ENCODE measurements around the gene TTLL5.

Gene TTLL5

GRCh38 chr14:75742867-75743266, 81.8 kb downstream of the TTLL5 start:
- DNase-seq (ENCODE audit: low read depth) = no peak

DNA sequence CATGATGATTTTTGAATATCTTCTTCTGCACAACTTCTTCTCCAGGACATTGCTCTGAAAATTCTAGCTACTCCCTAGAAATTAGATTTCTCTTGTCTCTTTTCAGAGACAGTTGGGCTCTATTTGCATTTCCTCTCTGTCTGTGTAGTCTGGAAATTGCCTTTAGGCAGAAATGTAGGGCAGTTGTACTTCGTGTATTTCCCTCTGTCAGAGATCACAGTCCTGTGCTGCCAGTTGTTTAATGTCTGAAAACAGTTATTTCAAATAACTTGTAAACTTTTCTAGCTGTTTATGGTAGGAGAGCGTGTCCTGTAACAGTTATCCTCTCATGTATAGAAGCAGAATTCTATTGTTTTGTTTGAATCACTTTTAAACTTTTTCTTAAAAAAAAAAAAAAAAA, 86.9 kb downstream of the TTLL5 start:
- no peak for DNase-seq (ENCODE audit: low read depth)

GRCh38 chr14:75748336-75748735, 87.3 kb downstream of the TTLL5 start:
- DNase-seq (ENCODE audit: low read depth) = no peak

DNA sequence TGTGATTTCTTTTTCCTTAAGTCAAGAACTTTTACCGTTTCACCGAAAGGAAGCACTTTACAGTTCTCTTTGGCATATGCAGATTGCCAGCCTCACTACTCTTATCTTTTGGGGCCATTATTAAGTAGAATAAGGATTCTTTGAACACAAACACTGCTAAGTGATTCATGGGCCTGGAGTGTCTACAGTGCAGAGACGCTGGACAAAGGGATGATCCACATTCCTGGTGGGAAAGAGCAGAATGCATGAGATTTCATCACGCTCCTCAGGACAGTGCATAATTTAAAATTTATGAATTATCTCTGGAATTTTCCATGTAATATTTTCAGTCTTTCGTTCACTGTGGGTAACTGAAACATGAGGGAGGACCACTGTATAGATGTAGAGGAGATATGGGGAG, 90.2 kb downstream of the TTLL5 start:
- DNase-seq (ENCODE audit: low read depth) = no peak

DNA sequence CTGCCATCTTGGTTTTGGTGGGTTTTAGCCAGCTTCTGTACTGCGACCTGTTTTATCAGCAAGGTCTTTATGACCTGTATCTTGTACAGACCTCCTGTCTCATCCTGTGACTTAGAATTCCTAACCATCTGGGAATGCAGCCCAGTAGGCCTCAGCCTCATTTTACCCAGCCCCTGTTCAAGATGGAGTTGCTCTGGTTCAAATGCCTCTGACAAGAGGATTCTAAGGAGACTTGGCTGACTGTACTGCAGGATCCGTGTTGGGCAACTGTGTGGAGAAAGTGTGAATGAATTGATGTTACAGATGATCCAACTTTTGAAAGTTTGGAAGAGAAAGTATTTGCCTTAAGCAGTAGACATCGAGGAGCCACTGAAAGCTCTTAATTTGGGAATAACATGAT, 91.0 kb downstream of the TTLL5 start:
- no peak for DNase-seq (ENCODE audit: low read depth)

DNA sequence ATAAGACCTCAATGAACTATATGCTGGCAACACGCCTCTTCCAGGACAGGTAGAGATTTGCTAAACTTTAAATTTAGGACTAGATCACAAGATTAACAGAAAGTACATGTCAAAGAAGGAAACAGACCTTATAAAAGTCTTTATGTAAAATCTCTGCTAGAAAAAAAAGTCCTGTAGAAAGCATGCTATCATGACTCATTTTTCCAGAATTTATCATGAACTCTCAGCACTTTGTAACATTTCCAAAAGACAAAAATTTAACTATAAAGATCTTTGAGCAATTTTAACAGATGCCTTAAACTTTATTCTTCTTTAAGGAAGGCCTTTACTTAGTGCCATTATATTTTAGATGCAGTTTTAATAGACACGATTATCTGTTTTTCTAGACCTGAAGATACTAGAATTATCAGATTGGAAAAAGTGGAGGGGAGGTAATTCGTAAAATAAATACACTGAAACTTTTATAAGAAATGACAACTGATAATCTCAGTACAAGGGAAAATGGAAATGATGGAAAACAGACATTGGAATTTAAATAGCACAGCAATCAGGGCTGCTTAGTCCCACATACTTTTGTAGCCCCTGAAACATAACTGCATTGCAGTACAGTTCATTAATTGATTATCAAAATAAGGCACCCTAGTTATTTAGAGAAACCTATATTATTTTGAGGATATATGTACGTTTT, 92.0 kb downstream of the TTLL5 start:
- no peak for DNase-seq (ENCODE audit: low read depth)

DNA sequence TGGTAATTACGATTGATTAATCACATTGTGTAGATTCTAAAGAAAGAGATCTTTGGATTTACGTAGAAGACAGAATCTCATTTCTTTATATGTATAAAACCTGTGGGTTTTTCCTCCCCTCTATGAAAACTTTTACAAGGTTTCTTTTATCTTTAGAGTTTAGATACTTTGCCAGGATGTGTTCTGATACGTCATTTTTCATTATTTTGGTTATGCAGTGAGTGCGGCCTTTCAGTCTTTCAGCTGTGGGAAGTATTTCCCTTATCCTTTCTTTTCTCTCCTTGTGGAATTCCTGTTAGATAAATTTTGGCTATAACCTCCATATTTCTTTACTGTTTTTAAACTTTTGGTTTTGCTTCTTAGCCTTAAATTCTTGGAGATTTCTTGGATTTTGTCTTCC, 92.7 kb downstream of the TTLL5 start:
- no peak for DNase-seq (ENCODE audit: low read depth)

- DNase-seq (ENCODE audit: low read depth) = no peak
Observed at GRCh38 chr14:75757644-75758402, 96.8 kb downstream of the TTLL5 start.

DNA sequence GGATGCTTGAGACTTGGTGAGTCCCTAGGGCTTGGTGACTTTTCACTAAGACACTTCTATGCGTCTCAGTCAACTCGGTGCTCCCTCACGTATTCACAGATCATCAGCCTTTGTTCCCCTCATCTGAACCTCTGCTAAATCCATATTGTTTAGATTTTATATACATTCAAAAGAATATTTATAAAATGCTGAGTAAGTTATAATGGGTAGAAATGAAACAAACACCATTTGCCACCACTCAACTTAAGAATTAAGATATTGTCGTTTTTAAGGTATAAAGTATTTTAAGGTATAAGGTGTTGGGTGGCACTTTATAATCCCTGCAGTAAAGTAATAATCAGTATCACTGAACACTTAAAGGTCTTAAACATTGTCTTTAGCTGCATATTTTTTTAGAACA, 103.0 kb downstream of the TTLL5 start:
- DNase-seq (ENCODE audit: low read depth) = no peak

- no peak for DNase-seq (ENCODE audit: low read depth)
Observed at GRCh38 chr14:75769047-75769685, 108.1 kb downstream of the TTLL5 start.

DNA sequence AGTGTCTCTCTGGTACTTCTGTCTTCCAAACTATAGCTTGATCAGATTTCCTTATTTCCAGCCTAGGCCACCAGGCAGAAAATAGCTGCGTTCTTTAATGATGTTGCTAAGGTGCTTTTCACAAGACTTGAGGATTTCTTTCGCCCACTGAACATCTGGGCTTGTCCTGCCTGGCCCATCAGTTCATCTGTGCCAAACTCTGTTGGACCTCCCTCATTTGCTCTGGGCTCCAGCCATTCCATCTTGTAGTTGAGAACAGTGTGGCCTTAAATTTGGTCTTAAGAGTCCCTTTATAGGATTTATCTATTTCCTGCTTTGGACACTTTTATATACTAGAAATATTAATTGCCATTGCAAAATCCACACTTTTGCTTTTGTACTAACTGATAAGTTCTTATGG, 109.6 kb downstream of the TTLL5 start:
- no peak for DNase-seq (ENCODE audit: low read depth)

DNA sequence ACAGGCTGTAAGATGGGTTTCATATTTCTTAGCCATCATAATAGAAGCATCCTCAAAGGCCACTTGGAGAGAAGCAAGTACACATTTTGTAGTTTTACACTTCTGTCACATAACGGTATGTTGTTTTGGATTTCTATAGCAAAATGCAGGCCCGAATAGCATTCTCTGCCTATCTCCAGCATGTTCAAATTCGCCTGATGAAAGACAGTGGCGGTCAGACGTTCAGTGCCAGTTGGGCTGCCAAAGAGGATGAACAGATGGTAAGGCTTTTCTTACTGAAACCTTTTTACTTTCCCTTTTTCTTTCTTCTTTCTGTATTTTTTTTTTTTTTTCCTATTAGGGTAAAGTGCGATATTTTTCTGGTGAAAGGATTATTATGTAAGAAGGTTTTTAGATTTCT, 110.5 kb downstream of the TTLL5 start:
- no peak for DNase-seq (ENCODE audit: low read depth)

DNA sequence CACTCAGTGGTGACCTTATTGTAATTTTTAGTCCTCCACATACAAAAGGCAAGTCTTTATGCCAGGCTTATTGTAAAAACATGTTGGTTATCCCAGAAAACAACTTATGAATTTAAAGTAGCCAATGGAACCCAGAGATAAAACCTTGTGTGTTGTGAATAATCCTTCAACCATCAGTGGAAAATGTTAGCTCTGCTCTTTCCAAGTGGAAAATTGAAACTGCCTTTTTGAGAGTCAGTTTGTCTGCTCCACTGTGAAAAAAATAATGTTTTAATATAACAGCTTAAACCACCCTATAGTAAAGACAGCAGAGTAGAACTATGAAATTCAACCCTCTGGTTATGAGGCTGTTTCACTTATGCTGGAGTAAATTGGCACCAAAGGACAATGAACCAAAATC, 112.0 kb downstream of the TTLL5 start:
- DNase-seq (ENCODE audit: low read depth) = no peak

DNA sequence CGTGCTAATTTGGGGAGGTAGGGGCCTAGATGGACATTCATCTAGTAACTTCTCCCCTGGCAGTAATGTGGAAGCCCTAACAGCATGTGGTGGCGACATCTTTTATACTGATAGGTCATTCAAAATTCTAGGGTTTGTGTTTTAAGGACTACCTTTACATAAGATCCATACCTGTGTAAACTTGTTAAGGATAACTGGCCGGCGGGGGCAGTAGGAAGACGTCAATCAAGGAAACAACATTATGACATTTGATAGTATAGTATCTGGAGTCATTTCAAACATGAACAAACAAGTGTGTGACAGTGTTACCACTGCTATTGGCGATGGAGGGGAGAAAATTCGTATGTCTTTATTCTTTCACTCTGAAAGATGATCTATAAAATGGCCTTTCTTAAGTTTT, 120.0 kb downstream of the TTLL5 start:
- DNase-seq (ENCODE audit: low read depth) = no peak

DNA sequence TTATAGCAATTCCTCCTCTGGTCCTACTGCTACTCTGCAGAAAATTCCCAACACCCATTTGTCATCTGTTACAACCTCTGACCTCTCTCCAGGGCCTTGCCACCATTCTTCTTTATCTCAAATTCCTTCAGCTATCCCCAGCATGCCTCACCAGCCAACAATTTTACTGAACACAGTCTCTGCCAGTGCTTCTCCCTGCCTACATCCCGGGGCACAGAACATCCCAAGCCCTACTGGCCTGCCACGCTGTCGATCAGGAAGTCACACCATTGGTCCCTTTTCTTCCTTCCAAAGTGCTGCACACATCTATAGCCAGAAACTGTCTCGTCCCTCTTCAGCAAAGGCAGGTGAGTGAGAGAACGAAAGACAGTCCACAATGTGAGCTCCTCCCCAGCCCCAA, 122.1 kb downstream of the TTLL5 start:
- no peak for DNase-seq (ENCODE audit: low read depth)

DNA sequence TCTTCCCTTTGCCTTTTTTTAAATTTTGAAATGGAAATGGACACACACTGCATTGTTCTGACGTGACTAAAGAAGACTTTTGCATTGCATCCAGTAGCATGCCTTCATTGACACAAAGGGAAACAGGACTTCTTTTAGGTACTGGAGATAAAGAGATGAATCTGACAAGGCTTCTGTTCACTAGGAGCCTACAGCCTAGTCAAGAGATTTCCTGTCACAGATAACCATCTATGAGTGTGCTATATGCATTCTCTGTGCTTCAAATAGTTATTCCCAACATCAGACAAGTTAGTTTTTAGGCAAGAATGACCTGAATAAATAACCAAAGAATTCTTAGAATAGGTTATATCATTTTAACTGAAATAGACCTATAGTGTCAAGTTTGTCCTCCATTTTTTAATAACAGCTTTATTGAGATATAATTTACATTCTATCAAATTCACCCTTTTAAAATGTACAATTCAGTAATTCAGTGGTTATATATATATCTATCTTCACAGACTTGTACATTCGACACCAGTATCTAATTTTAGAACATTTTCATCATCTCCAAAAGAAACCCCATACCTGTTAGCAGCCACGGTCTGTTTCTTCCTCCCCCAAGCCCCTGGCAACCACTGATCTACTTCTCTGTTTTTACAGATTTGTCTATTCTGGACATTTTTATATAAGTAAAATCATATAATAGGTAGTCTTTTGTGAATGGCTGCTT, 122.7 kb downstream of the TTLL5 start:
- no peak for DNase-seq (ENCODE audit: low read depth)

DNA sequence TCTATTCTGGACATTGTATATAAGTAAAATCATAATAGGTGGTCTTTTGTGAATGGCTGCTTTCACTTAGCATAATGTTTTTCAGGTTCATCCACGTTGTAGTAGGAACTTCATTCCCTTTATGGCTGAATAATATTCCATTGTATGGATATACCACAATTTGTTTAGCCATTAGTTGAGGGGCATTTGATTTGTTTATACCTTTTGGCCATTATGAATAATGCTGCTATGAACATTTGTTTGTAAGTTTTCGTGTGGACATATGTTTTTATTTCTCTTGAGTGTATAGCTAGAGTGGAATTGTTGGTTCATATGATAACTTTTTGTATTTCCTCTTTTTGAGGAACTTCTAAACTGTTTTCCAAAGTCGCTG, 123.3 kb downstream of the TTLL5 start:
- DNase-seq (ENCODE audit: low read depth) = no peak

GRCh38 chr14:75793806-75794205, 132.8 kb downstream of the TTLL5 start:
- no peak for DNase-seq (ENCODE audit: low read depth)

DNA sequence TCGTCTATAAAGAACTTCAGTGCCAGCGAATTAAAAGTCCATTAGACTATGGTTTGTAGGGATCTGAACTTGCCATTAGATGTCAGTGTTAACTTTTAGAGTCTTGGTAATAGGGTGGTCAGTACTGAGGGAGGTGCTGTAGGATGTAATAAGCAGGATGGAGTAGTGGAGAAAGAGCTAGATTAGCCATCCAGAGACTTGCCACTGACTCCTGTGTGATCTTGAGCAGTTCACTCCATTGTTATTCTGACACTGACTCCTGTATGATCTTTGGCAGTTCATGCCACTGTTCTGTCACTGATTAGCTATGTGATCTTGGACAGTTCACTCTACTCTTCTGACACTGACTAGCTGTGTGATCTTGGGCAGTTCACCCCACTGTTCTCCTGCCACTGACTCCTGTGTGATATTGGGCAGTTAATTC, 133.6 kb downstream of the TTLL5 start:
- DNase-seq (ENCODE audit: low read depth) = no peak

- no peak for DNase-seq (ENCODE audit: low read depth)
Observed at GRCh38 chr14:75800792-75801191, 139.7 kb downstream of the TTLL5 start.

- DNase-seq (ENCODE audit: low read depth) = no peak
Observed at GRCh38 chr14:75802486-75802885, 141.4 kb downstream of the TTLL5 start.

- DNase-seq (ENCODE audit: low read depth) = no peak
Observed at GRCh38 chr14:75803765-75804164, 142.7 kb downstream of the TTLL5 start.

Measured in stimulated activated CD8-positive, alpha-beta memory T cell treated with anti-CD3 and anti-CD28 coated beads, Interleukin-12 subunit alpha, Interleukin-12 subunit beta, amount 100 ng/mL, for 1 hour (primary cell).